HG03097 (cell line): Measurements from ENCODE around the gene CYFIP1.

Experiments used
- ATAC-seq: cut with Tn5 transposase; IDR thresholded peaks from one replicate; pipeline ENCODE4 v1.9.1; 2021; ENCODE audit not compliant: unreplicated experiment, low FRiP score

Gene CYFIP1

GRCh38 chr15:22969489-22969888 lies 10.7 kb downstream of the CYFIP1 start:
- no peak for ATAC-seq

DNA sequence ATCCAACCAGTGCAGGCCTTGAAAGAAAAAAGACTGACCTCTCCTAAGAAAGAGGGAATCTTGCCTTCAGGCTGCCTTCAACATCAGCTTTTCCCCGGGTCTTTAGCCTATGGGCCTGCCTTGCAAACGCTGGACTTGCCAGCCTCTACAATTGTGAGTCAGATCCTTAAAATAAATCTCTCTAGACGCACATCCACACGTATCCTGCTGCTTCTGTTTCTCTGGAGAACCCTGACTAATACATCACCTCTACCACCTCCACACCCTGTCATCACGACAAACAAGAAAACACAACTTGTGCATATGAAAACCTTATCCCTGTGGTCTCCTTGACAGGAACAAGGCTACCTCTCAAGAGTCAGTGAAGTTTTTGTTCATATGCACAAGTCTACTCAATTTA lies 11.8 kb downstream of the CYFIP1 start:
- no peak for ATAC-seq

GRCh38 chr15:22967084-22967770 lies 12.9 kb downstream of the CYFIP1 start:
- no peak for ATAC-seq

DNA sequence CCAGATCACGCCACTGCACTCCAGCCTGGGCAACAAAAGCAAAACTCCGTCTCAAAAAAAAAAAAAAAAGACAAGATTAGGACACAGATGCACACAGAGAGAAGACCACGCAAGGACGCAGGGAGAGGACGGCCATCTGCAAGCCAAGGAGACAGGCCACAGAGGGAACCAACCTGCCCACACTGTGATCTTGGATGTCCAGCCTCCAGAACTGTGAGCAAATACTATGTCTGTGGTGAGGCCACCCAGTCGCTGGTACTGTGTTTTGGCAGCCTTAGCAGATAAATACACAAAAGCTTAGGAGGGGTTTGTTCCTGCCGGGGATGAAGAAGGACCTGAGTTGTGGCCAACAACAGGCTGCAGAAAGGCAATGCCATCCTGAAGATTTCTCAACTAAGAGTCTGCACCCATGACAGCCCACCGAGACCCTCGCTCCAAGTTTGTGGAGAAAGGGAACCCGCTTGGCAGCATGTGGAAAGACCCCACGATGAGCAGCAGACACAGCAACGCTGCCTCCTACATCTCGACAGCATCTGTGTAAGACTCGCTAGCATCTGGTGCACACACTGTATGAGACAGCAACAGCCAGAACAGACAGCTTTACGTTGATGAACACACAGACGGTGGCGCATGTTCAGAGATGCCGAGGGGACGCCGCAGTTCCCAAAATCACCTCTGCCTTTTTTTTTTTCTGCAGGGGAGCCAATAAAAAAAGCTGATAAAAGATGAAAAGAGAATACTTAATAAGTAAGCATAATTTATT lies 13.7 kb downstream of the CYFIP1 start:
- ATAC-seq, result no peak

GRCh38 chr15:22963641-22964040 lies 16.5 kb downstream of the CYFIP1 start:
- ATAC-seq, result no peak

GRCh38 chr15:22962611-22963010 lies 17.6 kb downstream of the CYFIP1 start:
- no peak for ATAC-seq

GRCh38 chr15:22961762-22962161 lies 18.4 kb downstream of the CYFIP1 start:
- ATAC-seq, result no peak

GRCh38 chr15:22960556-22960955 lies 19.6 kb downstream of the CYFIP1 start:
- ATAC-seq, result no peak

- no peak for ATAC-seq
These were observed 20.0 kb downstream of the CYFIP1 start for GRCh38 chr15:22960126-22960525.

DNA sequence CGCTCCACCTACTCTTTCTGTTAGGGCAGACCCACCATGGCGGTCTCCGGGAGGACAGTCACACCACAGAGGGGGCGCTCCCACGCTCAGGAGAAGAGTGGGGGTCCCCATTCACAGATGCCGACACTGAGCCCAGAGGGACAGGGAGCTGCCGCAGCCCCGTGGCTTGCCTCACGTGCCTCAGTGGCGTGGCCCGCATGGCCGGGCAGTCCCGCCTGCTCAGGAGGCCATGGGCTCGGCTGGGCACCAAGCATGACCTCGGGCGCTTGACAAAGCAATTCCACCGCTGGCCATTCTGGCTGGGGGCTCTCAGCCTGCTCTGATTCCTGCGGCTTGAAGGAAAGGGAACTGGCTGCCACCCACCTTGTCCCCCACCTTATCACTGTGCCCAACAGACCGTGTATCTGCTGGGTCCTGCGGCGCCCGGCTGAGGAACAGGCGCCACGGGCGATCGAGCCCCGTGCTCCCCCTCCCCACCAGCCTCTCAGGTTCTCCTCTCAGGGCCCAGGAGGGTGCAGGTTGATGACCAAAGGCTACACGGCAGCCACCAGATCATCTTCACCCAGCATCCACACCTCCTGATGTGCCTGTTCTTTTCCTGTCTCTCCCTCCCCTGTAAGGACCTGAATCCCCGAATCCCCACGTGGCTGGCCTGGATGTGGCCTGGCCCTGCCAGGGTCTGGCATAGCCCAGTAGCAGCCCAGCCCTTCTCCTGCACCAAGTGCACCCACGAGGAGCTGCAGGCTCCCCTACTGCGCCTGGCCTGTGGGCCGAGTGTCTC lies 20.7 kb downstream of the CYFIP1 start:
- ATAC-seq, result no peak

DNA sequence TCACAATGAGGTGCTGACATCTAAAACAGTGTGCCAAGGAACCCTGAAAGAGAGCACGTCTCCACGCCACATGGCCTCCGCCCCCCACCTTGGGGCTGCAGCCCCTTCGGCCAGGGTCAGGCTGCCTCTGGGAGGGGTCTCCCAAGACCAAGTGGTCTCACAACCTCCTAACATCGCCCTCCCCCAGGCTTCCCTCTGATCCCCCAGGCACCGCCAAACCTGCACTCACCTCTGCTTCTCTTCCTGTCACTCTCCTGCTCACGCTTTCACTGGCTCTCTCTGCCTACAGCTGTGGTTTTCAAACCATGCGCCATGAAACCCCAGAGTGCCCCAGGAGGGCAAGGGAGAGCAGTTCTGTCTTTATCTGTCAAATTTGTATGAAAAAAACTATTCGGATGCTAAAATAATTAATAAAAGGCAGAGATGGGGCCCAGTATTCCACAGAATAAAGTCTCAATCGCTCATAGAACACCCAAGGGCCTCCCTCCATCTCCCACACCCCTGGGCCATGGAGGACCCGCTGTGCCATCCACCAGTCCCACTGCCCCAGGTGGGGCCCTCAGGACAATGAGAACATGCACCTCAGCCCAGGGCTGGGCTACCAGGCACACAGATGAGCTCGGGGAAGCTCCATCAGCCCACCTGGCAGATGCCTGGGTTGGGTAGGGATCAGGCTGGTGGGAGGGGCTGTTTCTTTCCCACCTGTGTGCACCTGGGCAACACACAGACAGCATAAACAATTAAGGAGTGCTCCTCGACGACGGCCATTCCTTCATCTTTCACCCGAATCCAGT lies 21.5 kb downstream of the CYFIP1 start:
- no peak for ATAC-seq

DNA sequence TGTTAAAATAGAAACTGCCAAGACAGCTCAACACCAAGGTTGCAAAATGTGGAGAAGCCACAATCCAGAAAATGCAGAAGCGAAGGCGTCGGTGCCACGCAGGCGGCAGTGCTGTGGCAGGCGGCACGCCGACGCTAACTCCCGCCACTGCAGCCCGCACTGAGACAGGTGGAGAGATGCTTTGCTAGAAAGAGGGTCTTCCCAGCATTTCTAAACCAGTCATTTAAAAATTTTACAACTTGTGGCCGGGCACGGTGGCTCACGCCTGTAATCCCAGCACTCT lies 23.2 kb downstream of the CYFIP1 start:
- no peak for ATAC-seq

GRCh38 chr15:22956257-22956977 lies 23.8 kb downstream of the CYFIP1 start:
- no peak for ATAC-seq

- no peak for ATAC-seq
These were observed 24.5 kb downstream of the CYFIP1 start for GRCh38 chr15:22955544-22956119.

GRCh38 chr15:22954798-22955543 lies 25.2 kb downstream of the CYFIP1 start:
- ATAC-seq, result no peak

DNA sequence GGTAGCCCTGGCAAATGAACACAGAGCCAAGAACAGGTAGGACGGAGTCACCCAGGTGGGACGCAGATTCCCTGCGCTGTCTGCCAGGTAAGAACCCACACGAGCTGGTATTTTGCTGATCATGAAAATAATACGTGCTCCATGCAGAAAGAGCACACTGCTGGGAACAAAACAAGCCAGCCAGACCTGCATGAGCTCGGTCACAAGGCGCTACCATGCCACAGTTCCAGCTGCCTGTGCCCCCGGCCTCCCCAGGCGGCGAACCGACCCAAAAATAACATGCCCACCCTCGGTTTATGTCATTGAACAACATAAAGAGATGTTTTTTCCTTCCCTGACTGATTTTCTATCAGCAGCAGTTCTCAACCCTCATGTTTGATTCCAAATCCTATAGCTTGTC lies 25.8 kb downstream of the CYFIP1 start:
- no peak for ATAC-seq

DNA sequence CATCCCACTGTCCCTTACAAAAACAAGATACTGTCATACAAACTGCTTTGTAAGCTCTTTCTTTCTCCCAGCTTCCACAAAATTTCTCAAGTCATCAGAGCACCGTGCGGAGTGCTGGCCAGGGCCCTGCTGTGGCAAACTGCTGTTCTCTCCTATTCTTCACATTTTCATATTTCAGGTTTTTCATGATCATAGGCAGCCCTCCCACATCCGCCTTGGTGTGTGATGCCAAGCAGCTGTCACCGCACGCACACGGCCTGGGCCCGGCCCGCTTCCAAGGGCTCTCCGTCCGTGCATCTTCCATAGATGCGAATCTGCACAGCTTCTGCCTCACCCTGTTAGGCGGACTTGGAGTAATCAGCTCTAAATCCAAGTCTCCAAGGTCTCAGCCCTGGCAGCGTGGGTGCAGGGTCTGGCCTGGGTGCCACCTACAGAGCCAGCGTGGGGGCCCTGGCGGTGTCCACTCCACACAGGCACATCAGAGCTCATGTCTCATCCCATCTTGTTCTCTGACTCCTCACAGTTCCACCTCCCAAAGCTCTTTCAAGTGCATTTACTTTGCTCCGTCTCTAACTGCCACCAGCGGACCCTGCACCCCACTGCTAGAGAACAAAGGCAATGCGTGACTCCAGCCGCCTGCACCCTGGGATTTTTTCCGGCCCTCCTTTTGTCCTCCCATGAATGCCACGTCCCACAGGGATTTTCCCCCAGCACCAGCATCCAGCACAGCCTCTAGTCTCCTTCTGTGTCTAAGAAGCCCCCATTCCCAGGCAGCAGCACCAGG lies 27.2 kb downstream of the CYFIP1 start:
- no peak for ATAC-seq
